OCI-M1 (cell line): ENCODE measurements around the gene CSF3.

Source experiments
- DNase-seq: peaks from one replicate; lab custom pipeline; 2025; lab: John Stamatoyannopoulos, UW

CSF3 gene

GRCh38 chr17:40024901-40025300 is 9.7 kb downstream of the CSF3 start:
- DNase-seq: no peak

GRCh38 chr17:40025559-40025958 is 10.3 kb downstream of the CSF3 start:
- DNase-seq: no peak

GRCh38 chr17:40025991-40026815 is 11.0 kb downstream of the CSF3 start:
- DNase-seq: no peak

GRCh38 chr17:40026816-40027613 is 11.8 kb downstream of the CSF3 start:
- DNase-seq: peak; percentile 83

GRCh38 chr17:40027614-40028012 is 12.4 kb downstream of the CSF3 start:
- DNase-seq: no peak

GRCh38 chr17:40028595-40028994 is 13.4 kb downstream of the CSF3 start:
- DNase-seq: no peak

GRCh38 chr17:40031706-40032105 is 16.5 kb downstream of the CSF3 start:
- DNase-seq: no peak

- DNase-seq: no peak
These were observed 17.4 kb downstream of the CSF3 start for GRCh38 chr17:40032322-40033320.

GRCh38 chr17:40033339-40033738 is 18.1 kb downstream of the CSF3 start:
- no peak for DNase-seq

GRCh38 chr17:40034426-40035161 is 19.4 kb downstream of the CSF3 start:
- no peak for DNase-seq

- DNase-seq: peak; percentile 10
These were observed 19.9 kb downstream of the CSF3 start for GRCh38 chr17:40035162-40035559.

- no peak for DNase-seq
These were observed 23.8 kb downstream of the CSF3 start for GRCh38 chr17:40038882-40039513.

- DNase-seq: no peak
These were observed 26.0 kb downstream of the CSF3 start for GRCh38 chr17:40041196-40041595.

- no peak for DNase-seq
These were observed 41.3 kb downstream of the CSF3 start for GRCh38 chr17:40056379-40057015.

- DNase-seq: peak; percentile 65
These were observed 43.0 kb downstream of the CSF3 start for GRCh38 chr17:40058186-40058784.

- no peak for DNase-seq
These were observed 43.6 kb downstream of the CSF3 start for GRCh38 chr17:40058865-40059264.

- no peak for DNase-seq
These were observed 44.7 kb downstream of the CSF3 start for GRCh38 chr17:40059729-40060475.

GRCh38 chr17:40060887-40061608 is 45.8 kb downstream of the CSF3 start:
- no peak for DNase-seq
